Subcutaneous abdominal adipose tissue (tissue), 5 donors: ENCODE measurements around the gene TET2.

Source experiments
- H3K27ac ChIP-seq: one replicate; pipeline ENCODE4 v1.7.0; 2013; ENCODE audit warnings: low read depth, mild to moderate bottlenecking, inconsistent platforms, low read length, moderate library complexity
- H3K27me3 ChIP-seq, 5 donors: one replicate each; pipeline ENCODE4 v1.7.0; 2013; ENCODE audit warnings: low read length in 5 of 5, inconsistent platforms in 1 of 5; ENCODE audit not compliant: control insufficient read depth in 5 of 5, insufficient read depth in 4 of 5
- H3K36me3 ChIP-seq, 5 donors: one replicate each; pipeline ENCODE4 v1.7.0; 2013; ENCODE audit warnings: low read length in 5 of 5; ENCODE audit not compliant: control insufficient read depth in 5 of 5, insufficient read depth in 5 of 5
- H3K4me1 ChIP-seq, 5 donors: one replicate each; pipeline ENCODE4 v1.7.0; 2013; ENCODE audit warnings: low read length in 5 of 5, mild to moderate bottlenecking in 3 of 5, moderate library complexity in 1 of 5; ENCODE audit not compliant: control insufficient read depth in 5 of 5, insufficient read depth in 5 of 5
- H3K4me3 ChIP-seq, 5 donors: one replicate each; pipeline ENCODE4 v1.7.0; 2013; ENCODE audit warnings: low read length in 5 of 5, low read depth in 1 of 5
- H3K9ac ChIP-seq, 5 donors: one replicate each; pipeline ENCODE4 v1.7.0; 2013; ENCODE audit warnings: low read length in 5 of 5, mild to moderate bottlenecking in 4 of 5, moderate library complexity in 3 of 5
- H3K9me3 ChIP-seq, 5 donors: one replicate each; pipeline ENCODE4 v1.7.0; 2013; ENCODE audit warnings: low read length in 5 of 5; ENCODE audit not compliant: control insufficient read depth in 5 of 5
- donor health status: healthy.
- donor health status: healthy.
- donor health status: healthy.
- donor health status: healthy.
- donor health status: healthy.

The TET2 gene

GRCh38 chr4:105179539-105180401, 33.1 kb downstream of the TET2 start:
- no peak overlapping the region for H3K4me3 ChIP-seq
- peaks cover 0 to 8% (median 3%) of the 10 kb centered on the region in 5 donors for H3K4me1 ChIP-seq
- H3K36me3 ChIP-seq, result no peaks in the 10 kb centered on the region
- no peaks in the 10 kb centered on the region for H3K27me3 ChIP-seq
- H3K9me3 ChIP-seq, result no peaks in the 10 kb centered on the region
- no peak overlapping the region for H3K27ac ChIP-seq
- H3K9ac ChIP-seq, result no peak overlapping the region

DNA sequence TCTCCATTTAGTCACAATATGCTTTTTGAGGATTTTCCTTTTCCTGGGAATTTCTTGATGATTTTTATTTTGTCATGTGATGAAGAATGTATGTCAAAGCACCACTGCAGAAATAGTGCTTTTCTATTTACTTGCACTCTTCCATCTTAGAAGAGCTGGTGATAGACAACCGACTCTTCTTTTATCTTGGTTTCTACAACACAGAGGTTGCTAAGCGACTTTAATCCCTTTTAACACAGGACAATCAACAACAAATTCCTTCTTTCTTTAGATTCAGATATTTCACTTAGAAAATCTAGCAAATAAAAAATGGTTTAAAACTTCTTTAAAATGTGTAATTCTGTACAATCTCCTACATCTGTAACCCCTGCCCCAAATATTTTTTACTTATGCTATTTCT, 34.6 kb downstream of the TET2 start:
- Histone ChIP-seq H3K9me3 (no peaks in the 10 kb centered on the region), H3K36me3 (no peaks in the 10 kb centered on the region), H3K4me3 (no peak overlapping the region), H3K27me3 (no peaks in the 10 kb centered on the region), H3K27ac (no peak overlapping the region), H3K4me1 (peaks cover 0 to 9% (median 4%) of the 10 kb centered on the region in 5 donors), H3K9ac (no peak overlapping the region)

DNA sequence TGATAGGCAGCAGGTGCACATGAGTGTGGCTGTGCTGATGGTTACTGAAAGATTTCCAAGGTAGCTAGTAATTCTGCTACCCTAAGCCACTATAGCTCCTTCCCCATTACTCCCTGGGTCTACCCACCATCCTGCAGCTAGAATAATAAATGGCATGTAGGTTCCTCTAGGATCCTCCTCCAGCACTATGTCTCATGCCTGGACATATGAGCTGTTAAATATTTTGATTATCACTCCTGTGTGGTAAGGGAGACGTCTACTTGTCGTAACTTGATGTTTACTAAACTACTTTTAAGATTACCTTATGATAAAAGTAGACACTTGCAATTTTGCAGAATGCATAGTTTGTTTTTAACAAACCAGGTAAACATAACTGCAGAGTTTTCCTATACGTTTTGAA, 35.5 kb downstream of the TET2 start:
- Histone ChIP-seq H3K4me1 (peaks cover 0 to 9% (median 4%) of the 10 kb centered on the region in 5 donors), H3K9me3 (no peaks in the 10 kb centered on the region), H3K9ac (no peak overlapping the region), H3K36me3 (no peaks in the 10 kb centered on the region), H3K4me3 (no peak overlapping the region), H3K27ac (no peak overlapping the region), H3K27me3 (no peaks in the 10 kb centered on the region)

- H3K9me3 ChIP-seq, result no peaks in the 10 kb centered on the region
- no peak overlapping the region for H3K27ac ChIP-seq
- no peaks in the 10 kb centered on the region for H3K27me3 ChIP-seq
- H3K9ac ChIP-seq, result no peak overlapping the region
- H3K36me3 ChIP-seq, result no peaks in the 10 kb centered on the region
- peaks cover 0 to 9% (median 4%) of the 10 kb centered on the region in 5 donors for H3K4me1 ChIP-seq
- no peak overlapping the region for H3K4me3 ChIP-seq
Observed at GRCh38 chr4:105184316-105184980, 37.8 kb downstream of the TET2 start.

DNA sequence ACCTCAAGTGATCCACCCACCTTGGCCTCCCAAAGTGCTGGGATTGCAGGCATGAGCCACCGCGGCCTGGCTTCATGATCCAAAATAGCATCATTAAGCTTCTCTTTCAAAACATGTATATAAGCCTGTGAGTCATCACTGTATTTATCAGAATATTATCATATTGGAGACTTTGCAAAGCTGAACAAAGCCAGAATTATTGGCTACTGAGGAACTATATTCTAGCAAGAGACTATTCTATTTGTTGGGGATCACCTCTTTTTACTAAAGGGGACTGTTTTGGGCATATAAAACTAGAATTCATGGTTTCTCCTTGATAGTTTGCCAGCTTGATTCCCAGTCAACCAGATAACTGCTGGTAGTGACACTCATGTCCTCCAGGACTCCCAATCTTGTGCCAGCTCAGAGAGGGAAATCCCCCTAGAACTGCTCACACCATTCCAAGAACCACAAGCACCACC, 40.1 kb downstream of the TET2 start:
- no peaks in the 10 kb centered on the region for H3K27me3 ChIP-seq
- H3K4me1 ChIP-seq, result peaks cover 3 to 19% (median 14%) of the 10 kb centered on the region in 5 donors
- no peak overlapping the region for H3K4me3 ChIP-seq
- H3K9me3 ChIP-seq, result no peaks in the 10 kb centered on the region
- no peak overlapping the region for H3K9ac ChIP-seq
- H3K36me3 ChIP-seq, result no peaks in the 10 kb centered on the region
- H3K27ac ChIP-seq, result no peak overlapping the region

- H3K9me3 ChIP-seq, result no peaks in the 10 kb centered on the region
- H3K36me3 ChIP-seq, result peaks cover 0 to 7% (median 0%) of the 10 kb centered on the region in 5 donors
- H3K9ac ChIP-seq, result no peak overlapping the region
- H3K27me3 ChIP-seq, result no peaks in the 10 kb centered on the region
- H3K27ac ChIP-seq, result no peak overlapping the region
- no peak overlapping the region for H3K4me3 ChIP-seq
- peaks cover 3 to 34% (median 26%) of the 10 kb centered on the region in 5 donors for H3K4me1 ChIP-seq
Observed at GRCh38 chr4:105189855-105190650, 43.4 kb downstream of the TET2 start.

- H3K9ac ChIP-seq, result peak overlapping the region in 2 of 5 donors; percentile 20 to 31
- H3K4me1 ChIP-seq, result peaks cover 3 to 34% (median 28%) of the 10 kb centered on the region in 5 donors
- H3K36me3 ChIP-seq, result peaks cover 0 to 10% (median 0%) of the 10 kb centered on the region in 5 donors
- peak overlapping the region; percentile 21 for H3K27ac ChIP-seq
- H3K27me3 ChIP-seq, result no peaks in the 10 kb centered on the region
- H3K9me3 ChIP-seq, result no peaks in the 10 kb centered on the region
- no peak overlapping the region for H3K4me3 ChIP-seq
Observed at GRCh38 chr4:105191621-105192210, 45.0 kb downstream of the TET2 start.

- H3K9me3 ChIP-seq, result no peaks in the 10 kb centered on the region
- peaks cover 3 to 41% (median 29%) of the 10 kb centered on the region in 5 donors for H3K4me1 ChIP-seq
- peaks cover 0 to 10% (median 0%) of the 10 kb centered on the region in 5 donors for H3K36me3 ChIP-seq
- H3K4me3 ChIP-seq, result no peak overlapping the region
- no peaks in the 10 kb centered on the region for H3K27me3 ChIP-seq
- H3K27ac ChIP-seq, result peak overlapping the region; percentile 4
- H3K9ac ChIP-seq, result no peak overlapping the region
Observed at GRCh38 chr4:105192474-105192873, 45.8 kb downstream of the TET2 start.

DNA sequence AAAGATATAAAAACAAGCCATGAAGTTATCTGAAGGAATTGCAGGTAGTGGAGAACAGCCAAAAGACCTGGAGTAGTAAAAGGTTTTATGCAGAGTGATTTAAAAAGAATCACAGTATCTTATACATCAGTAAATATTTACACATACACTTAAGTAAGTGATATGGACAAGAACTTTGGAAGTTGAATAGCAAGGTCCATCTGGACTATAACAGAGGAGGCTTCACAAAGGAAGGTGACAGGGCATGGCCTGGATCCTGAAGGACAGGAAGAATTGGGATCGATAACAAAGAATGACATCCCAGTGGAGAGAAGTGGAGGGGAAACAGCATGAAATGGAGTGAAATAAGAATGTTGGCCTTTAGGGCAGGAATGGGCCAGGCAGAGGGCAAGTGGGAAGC, 46.2 kb downstream of the TET2 start:
- Histone ChIP-seq H3K27ac (peak overlapping the region; percentile 4), H3K9me3 (no peaks in the 10 kb centered on the region), H3K4me3 (no peak overlapping the region), H3K36me3 (peaks cover 0 to 10% (median 0%) of the 10 kb centered on the region in 5 donors), H3K4me1 (peaks cover 3 to 41% (median 29%) of the 10 kb centered on the region in 5 donors), H3K9ac (no peak overlapping the region), H3K27me3 (no peaks in the 10 kb centered on the region)
